A673 (cell line): Measurements from ENCODE around the gene CELF5.

Experiments used
- EZH2 ChIP-seq: fragments of 200-600 bp; sonication (generic); IDR thresholded peaks from 2 replicates; pipeline ENCODE4 v1.6.1; 2017; ENCODE audit warnings: borderline replicate concordance, low read depth, mild to moderate bottlenecking, mixed read lengths, antibody characterized with exemption, low read length; ENCODE audit not compliant: poor library complexity, severe bottlenecking
- TF ChIP-seq, protein P1 (sequence below): fragments of 300-800, 200-600 bp; sonication (generic); conservative IDR thresholded peaks from 2 replicates; pipeline ENCODE4 v1.5.1; 2017; ENCODE audit warnings: low read depth, mild to moderate bottlenecking, antibody characterized with exemption, low read length, moderate library complexity, mixed read lengths

DNA sequence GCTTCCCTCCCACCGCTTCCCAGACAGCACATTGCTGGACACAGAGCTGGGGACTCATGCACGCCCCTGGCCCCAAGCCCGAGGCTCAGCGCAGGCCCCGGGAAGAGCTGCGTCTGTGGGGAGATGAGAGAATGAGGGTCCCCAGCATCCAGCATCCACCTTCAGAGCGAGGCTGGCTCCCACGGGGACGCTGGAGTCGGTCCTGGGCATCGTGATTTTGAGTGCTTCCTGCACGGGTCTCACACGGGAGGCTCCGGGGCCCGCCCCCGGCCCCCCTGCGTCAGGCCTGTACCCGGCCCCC lies 34.0 kb upstream of the CELF5 start:
- TF ChIP-seq, protein P1, sequence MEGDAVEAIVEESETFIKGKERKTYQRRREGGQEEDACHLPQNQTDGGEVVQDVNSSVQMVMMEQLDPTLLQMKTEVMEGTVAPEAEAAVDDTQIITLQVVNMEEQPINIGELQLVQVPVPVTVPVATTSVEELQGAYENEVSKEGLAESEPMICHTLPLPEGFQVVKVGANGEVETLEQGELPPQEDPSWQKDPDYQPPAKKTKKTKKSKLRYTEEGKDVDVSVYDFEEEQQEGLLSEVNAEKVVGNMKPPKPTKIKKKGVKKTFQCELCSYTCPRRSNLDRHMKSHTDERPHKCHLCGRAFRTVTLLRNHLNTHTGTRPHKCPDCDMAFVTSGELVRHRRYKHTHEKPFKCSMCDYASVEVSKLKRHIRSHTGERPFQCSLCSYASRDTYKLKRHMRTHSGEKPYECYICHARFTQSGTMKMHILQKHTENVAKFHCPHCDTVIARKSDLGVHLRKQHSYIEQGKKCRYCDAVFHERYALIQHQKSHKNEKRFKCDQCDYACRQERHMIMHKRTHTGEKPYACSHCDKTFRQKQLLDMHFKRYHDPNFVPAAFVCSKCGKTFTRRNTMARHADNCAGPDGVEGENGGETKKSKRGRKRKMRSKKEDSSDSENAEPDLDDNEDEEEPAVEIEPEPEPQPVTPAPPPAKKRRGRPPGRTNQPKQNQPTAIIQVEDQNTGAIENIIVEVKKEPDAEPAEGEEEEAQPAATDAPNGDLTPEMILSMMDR: no peak
- no peak for TF ChIP-seq EZH2
